Panc1 (cell line): ENCODE measurements around the gene ADARB2. TPM values are rescaled to one million over a fixed set of nuclear protein-coding genes. Genes with fewer than 3 reads are reported as not detected.

Experiments
- ATAC-seq: fragments of 200-7000 bp; cut with Tn5 transposase; 2 replicates; pipeline ENCODE4 v1.9.1; 2020; ENCODE audit warnings: mild to moderate bottlenecking, moderate library complexity
- BruUV-seq: library from RNA; stranded (reverse); fragments of 400-500 nt; replicated peaks from 2 replicates; lab custom pipeline; 2021; lab: Mats Ljungman, UMichigan
- CTCF ChIA-PET: fragments of 300-600 bp; sonication (Branson Sonifier 250); formaldehyde crosslinking; loops from one replicate; lab custom pipeline; 2022; ENCODE audit warnings: antibody characterized with exemption; lab: Charles Lee
- POLR2A ChIA-PET: fragments of 300-600 bp; sonication (Branson Sonifier 250); formaldehyde crosslinking; loops from one replicate; lab custom pipeline; 2022; ENCODE audit warnings: antibody characterized with exemption; lab: Charles Lee
- DNase-seq: peaks from one replicate; pipeline ENCODE4 v3.0.0-alpha.2; 2010; ENCODE audit warnings: low read depth, low spot score
- H3K27ac ChIP-seq: 2 replicates; pipeline ENCODE4 v1.5.1; 2011; ENCODE audit warnings: mild to moderate bottlenecking, low read length, inconsistent platforms
- H3K27me3 ChIP-seq: fragments of 200-500 bp; sonication (Bioruptor generic); 2 replicates; pipeline ENCODE4 v1.6.0; 2014; ENCODE audit warnings: low read length, inconsistent platforms; ENCODE audit not compliant: control insufficient read depth, insufficient read depth
- H3K36me3 ChIP-seq: fragments of 200-500 bp; sonication (Bioruptor generic); 2 replicates; pipeline ENCODE4 v1.5.1; 2014; ENCODE audit warnings: inconsistent platforms, mild to moderate bottlenecking, low read length, moderate library complexity; ENCODE audit not compliant: control insufficient read depth, insufficient read depth
- H3K4me1 ChIP-seq: 2 replicates; pipeline ENCODE4 v1.5.1; 2011; ENCODE audit warnings: inconsistent platforms, mild to moderate bottlenecking, low read length, moderate library complexity; ENCODE audit not compliant: control insufficient read depth, insufficient read depth
- H3K4me3 ChIP-seq, 2 experiments: 2 replicates each; pipeline ENCODE4 v1.5.1; 2011 to 2012; ENCODE audit warnings: low read depth in 2 of 2, low read length in 2 of 2, mild to moderate bottlenecking in 2 of 2, inconsistent platforms in 1 of 2, moderate library complexity in 1 of 2
- H3K9me3 ChIP-seq: fragments of 200-500 bp; sonication (Bioruptor generic); 2 replicates; pipeline ENCODE4 v1.5.1; 2014; ENCODE audit warnings: low read depth, mild to moderate bottlenecking, inconsistent platforms, low read length, moderate library complexity; ENCODE audit not compliant: control insufficient read depth, insufficient read depth
- CTCF ChIP-seq: fragments of 450-650 bp; IDR thresholded peaks from 2 replicates; pipeline ENCODE4 v1.5.1; 2017; ENCODE audit warnings: mild to moderate bottlenecking
- POLR2AphosphoS5 ChIP-seq: IDR thresholded peaks from 2 replicates; pipeline ENCODE4 v1.6.1; 2012; ENCODE audit warnings: mild to moderate bottlenecking, low read depth, low read length, moderate library complexity
- REST ChIP-seq, 2 experiments: IDR thresholded peaks; 2 replicates each; pipeline ENCODE4 v1.6.1; 2011 to 2012; ENCODE audit warnings: low read depth in 2 of 2, control low read depth in 1 of 2, low read length in 1 of 2, mild to moderate bottlenecking in 1 of 2, moderate library complexity in 1 of 2; ENCODE audit not compliant: insufficient read depth in 1 of 2
- SIN3A ChIP-seq: IDR thresholded peaks from 2 replicates; pipeline ENCODE4 v1.6.1; 2012; ENCODE audit warnings: low read depth, mild to moderate bottlenecking, low read length, moderate library complexity, borderline replicate concordance; ENCODE audit not compliant: insufficient read depth
- TCF7L2 ChIP-seq: IDR thresholded peaks from 2 replicates; pipeline ENCODE4 v1.6.1; 2011; ENCODE audit warnings: mild to moderate bottlenecking, low read depth, low read length, inconsistent platforms
- in situ Hi-C: cut with HindIII; loops from 2 replicates; pipeline ENCODE4 v1.10.0; 2016; ENCODE audit warnings: low sequenced_read_pairs, low pct_unique_long_range_greater_than_20kb
- intact Hi-C: fragments of 100-400 bp; cut with micrococcal nuclease; formaldehyde crosslinking; loops from one replicate; pipeline ENCODE4 v1.10.0; 2022; ENCODE audit not compliant: unreplicated experiment
- total RNA-seq: library from RNA; stranded (reverse); gene quantifications from one replicate; pipeline ENCODE4 v1.2.1, GENCODE V29; 2021; ENCODE audit not compliant: unreplicated experiment

ADARB2 gene
- total RNA-seq, 1 experiment from 2014 or later, result 0.31 TPM

DNA sequence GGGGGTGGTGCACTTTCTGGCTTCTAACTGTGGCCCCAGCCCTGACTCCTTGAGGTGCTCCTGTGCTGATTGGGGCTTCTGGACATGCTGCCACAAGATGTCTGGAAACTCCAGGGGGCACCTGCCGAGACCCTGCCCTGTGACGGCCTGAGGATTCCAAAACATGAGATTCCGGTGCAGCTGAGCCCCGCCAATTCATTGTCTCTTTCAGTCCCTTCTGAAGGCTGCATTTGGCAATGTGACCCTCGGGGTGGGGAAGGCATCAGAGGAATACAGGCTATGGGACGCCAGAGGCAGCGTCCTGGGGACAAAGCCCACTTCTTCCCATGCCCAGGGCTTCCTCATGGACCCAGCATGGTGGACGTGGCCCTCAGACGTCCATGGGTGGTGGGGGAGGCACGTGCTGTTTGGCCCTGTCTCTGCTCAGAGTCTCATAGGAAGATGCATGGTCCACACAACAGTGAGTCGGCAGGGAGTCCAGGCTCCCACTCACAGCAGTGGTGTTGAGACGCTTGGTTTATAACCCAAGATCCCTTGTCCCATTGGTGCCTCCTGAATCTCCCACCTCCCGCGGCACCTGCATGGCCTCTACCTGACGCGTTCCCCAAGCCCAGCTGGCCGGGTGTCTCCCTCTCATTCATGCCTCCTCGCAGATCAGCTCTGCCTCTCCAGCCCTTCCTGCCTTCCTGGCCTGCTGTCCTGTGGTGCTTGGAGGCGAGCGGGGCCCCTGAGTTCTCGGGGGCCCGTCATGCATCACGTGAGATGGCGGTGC is 551.2 kb downstream of the ADARB2 start:
- H3K27me3 ChIP-seq, result no peaks in the 10 kb centered on the region
- no peak overlapping the region for H3K27ac ChIP-seq
- CTCF ChIA-PET, result interaction anchor here (0.7 kb wide), 1 partner anchor 11 kb away, joined by 3 read pairs; no protein-coding TSS in a partner anchor
- TF ChIP-seq TCF7L2 (no peak), REST (IDR thresholded peaks at IDR 0.05; ENCODE audit: insufficient read depth in 1 of 2, low read depth in 2 of 2, low read length in 1 of 2) (no peak), POLR2AphosphoS5 (no peak), SIN3A (no peak), CTCF (no peak)
- DNase-seq, result no peak
- H3K4me1 ChIP-seq, result no peaks in the 10 kb centered on the region
- H3K36me3 ChIP-seq, result no peaks in the 10 kb centered on the region
- no TSS peak for BruUV-seq
- POLR2A ChIA-PET, result interaction anchor here (0.6 kb wide), 1 partner anchor 19 kb away, joined by 5 read pairs; no protein-coding TSS in a partner anchor
- intact Hi-C loops (no loop called here), in situ Hi-C loops (no loop called here)
- no peaks in the 10 kb centered on the region for H3K9me3 ChIP-seq
- ATAC-seq, result 0 out of 2 replicates have a peak, but pooled peaks have one; percentile 33
- H3K4me3 ChIP-seq, result no peak overlapping the region

GRCh38 chr10:1184541-1185430 is 552.5 kb downstream of the ADARB2 start:
- no peak for ATAC-seq
- Histone ChIP-seq H3K36me3 (no peaks in the 10 kb centered on the region), H3K4me1 (no peaks in the 10 kb centered on the region), H3K9me3 (no peaks in the 10 kb centered on the region), H3K27me3 (no peaks in the 10 kb centered on the region), H3K4me3 (no peak overlapping the region), H3K27ac (no peak overlapping the region)
- BruUV-seq, result no TSS peak
- in situ Hi-C loops (no loop called here), intact Hi-C loops (no loop called here)
- TF ChIP-seq CTCF (no peak), SIN3A (no peak), REST (IDR thresholded peaks at IDR 0.05; ENCODE audit: insufficient read depth in 1 of 2, low read depth in 2 of 2, low read length in 1 of 2) (no peak), POLR2AphosphoS5 (no peak), TCF7L2 (no peak)
- POLR2A ChIA-PET, result interaction anchor here (0.6 kb wide), 1 partner anchor 106 kb away, joined by 6 read pairs; no protein-coding TSS in a partner anchor
- DNase-seq, result no peak
- CTCF ChIA-PET, result no interaction called here
